ENCODE measurements around the gene TGFB1I1.
A peak's percentile ranks its signal among the peaks of the same experiment; 100 is the strongest.
"Not testable (repeated sequence)": the region's sequence is repeated elsewhere in the genome, so short reads cannot be mapped to it uniquely, and the experiment has no call there.

Gene TGFB1I1

GRCh38 chr16:31502981-31503380 is 31.0 kb downstream of the TGFB1I1 start:
- H3K9me3 Mint-ChIP-seq = no peaks in the 10 kb centered on the region
- H3K27me3 Mint-ChIP-seq = no peaks in the 10 kb centered on the region
- no peak overlapping the region for H3K4me3 Mint-ChIP-seq
- ATAC-seq = no peak
- H3K27ac Mint-ChIP-seq = no peak overlapping the region
- H3K4me1 Mint-ChIP-seq = peaks cover 22% of the 10 kb centered on the region
- peaks cover 22% of the 10 kb centered on the region for H3K36me3 Mint-ChIP-seq

DNA sequence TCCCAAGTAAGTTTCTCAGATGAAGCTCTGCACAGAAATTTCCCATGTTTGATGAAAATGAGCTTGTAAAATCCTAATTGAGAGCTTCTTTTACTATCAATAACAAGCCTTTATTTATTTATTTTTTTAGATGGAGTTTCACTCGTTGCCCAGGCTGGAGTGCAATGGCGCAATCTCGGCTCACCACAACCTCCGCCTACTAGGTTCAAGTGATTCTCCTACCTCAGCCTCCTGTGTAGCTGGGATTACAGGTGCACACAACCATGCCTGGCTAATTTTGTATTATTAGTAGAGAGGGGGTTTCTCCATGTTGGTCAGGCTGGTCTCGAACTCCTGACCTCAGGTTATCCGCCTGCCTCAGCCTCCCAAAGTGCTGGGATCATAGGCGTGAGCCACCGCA is 31.6 kb downstream of the TGFB1I1 start:
- H3K4me3 Mint-ChIP-seq, H3K9me3 Mint-ChIP-seq, H3K27ac Mint-ChIP-seq, ATAC-seq, H3K27me3 Mint-ChIP-seq: not testable (repeated sequence)
- H3K4me1 Mint-ChIP-seq = peaks cover 22% of the 10 kb centered on the region
- peaks cover 21% of the 10 kb centered on the region for H3K36me3 Mint-ChIP-seq

DNA sequence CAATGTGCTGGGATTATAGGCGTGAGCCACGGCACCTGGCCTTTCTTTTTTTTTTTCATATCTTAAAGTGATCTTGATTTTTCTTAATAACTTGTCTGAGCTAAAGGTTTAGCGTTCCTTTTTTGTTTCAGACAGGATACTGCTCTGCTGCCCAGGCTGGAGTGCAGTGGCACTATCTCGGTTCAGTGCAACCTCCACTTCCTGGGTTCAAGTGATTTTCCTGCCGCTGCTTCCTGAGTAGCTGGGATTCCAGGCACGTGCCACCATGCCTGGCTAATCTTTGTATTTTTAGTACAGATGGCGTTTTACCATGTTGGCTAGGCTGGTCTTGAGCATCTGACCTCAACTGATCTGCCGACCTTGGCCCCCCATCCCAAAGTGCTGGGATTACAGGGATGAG is 32.2 kb downstream of the TGFB1I1 start:
- Mint-ChIP-seq H3K9me3 (no peaks in the 10 kb centered on the region), H3K4me1 (peaks cover 28% of the 10 kb centered on the region), H3K27me3 (no peaks in the 10 kb centered on the region), H3K27ac (no peak overlapping the region), H3K36me3 (peaks cover 19% of the 10 kb centered on the region), H3K4me3 (no peak overlapping the region)
- ATAC-seq = no peak

DNA sequence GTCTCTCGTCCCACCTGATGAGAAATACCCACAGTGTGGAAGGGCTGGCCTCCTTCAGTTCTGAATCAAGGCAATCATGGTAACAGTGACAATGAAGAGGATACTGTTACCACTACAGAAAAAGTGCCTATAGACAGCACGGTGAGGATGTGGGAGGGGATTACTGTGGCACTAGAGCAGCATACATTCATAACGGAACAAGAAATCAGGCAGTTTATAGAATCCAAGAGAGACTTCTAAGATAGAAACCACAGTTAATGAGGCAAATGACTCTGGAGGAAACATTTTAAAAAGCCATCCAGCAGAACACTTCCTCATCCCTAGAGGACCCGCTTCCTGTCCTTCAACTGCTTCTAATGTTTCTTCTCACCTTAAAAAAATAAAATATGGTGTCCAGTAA is 33.5 kb downstream of the TGFB1I1 start:
- H3K27ac Mint-ChIP-seq = peak overlapping the region; percentile 65
- peak; percentile 71 for ATAC-seq
- no peaks in the 10 kb centered on the region for H3K27me3 Mint-ChIP-seq
- peaks cover 41% of the 10 kb centered on the region for H3K4me1 Mint-ChIP-seq
- peak overlapping the region; percentile 43 for H3K4me3 Mint-ChIP-seq
- H3K36me3 Mint-ChIP-seq = peaks cover 8% of the 10 kb centered on the region
- H3K9me3 Mint-ChIP-seq = no peaks in the 10 kb centered on the region

GRCh38 chr16:31507617-31507928 is 35.6 kb downstream of the TGFB1I1 start:
- peaks cover 44% of the 10 kb centered on the region for H3K4me1 Mint-ChIP-seq
- H3K27me3 Mint-ChIP-seq = no peaks in the 10 kb centered on the region
- H3K9me3 Mint-ChIP-seq = no peaks in the 10 kb centered on the region
- H3K27ac Mint-ChIP-seq = peak overlapping the region; percentile 97
- peak overlapping the region; percentile 87 for H3K4me3 Mint-ChIP-seq
- no peak for ATAC-seq
- H3K36me3 Mint-ChIP-seq = peaks cover 6% of the 10 kb centered on the region

DNA sequence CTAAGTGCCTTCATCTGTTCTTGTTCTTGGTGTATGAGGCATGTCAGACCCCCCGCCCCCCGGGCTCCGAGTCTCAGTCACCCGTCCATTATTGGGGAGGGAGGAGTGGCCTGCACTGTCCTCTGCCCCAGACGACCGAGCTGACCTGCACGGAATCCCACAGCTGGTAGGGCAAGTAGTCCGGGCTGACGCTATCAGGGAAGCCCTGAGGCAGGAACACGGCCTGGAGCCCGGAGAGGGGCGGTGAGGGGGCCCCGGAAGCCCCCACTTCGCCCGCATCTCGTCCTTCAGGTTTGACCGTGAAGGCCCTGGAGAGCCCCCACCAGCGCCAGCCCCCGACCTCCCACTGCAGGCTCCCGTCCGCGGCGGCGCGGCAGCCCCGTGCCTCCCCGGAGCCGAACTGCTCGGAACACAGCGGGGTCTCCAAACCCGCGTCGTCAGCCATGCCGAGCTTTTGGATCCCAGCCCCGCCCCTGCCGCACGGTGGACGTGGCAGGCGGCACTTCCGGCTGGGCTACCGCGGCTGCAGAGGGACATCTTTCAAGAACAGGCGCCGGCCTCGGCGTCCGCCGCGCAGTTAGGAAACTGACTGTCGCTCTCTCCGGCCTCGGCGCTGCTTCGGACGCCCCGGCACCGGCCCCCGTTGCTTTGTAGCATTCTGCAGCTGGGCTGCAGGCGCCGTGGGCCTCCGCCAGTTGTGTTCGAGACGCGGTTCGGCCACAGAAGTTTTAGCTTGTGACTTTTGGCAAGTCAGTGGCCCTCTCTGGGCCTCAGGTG is 36.2 kb downstream of the TGFB1I1 start, which contains the start of gene RUSF1:
Gene RUSF1 (minus strand): TSS at position 463 of the 777 bp plus-strand sequence. CDS start 18 bp downstream, at position 445.
- ATAC-seq = peak; percentile 95
- Mint-ChIP-seq H3K36me3 (peaks cover 6% of the 10 kb centered on the region), H3K9me3 (no peaks in the 10 kb centered on the region), H3K27ac (peak within 1 kb of the TSS; percentile 97), H3K27me3 (no peaks in the 10 kb centered on the region), H3K4me3 (peak within 1 kb of the TSS; percentile 87), H3K4me1 (peaks cover 44% of the 10 kb centered on the region)

- peak overlapping the region; percentile 97 for H3K27ac Mint-ChIP-seq
- no peak for ATAC-seq
- no peaks in the 10 kb centered on the region for H3K27me3 Mint-ChIP-seq
- no peaks in the 10 kb centered on the region for H3K9me3 Mint-ChIP-seq
- peaks cover 6% of the 10 kb centered on the region for H3K36me3 Mint-ChIP-seq
- H3K4me3 Mint-ChIP-seq = peak overlapping the region; percentile 87
- peaks cover 44% of the 10 kb centered on the region for H3K4me1 Mint-ChIP-seq
Observed at GRCh38 chr16:31508706-31509195, 36.8 kb downstream of the TGFB1I1 start.

DNA sequence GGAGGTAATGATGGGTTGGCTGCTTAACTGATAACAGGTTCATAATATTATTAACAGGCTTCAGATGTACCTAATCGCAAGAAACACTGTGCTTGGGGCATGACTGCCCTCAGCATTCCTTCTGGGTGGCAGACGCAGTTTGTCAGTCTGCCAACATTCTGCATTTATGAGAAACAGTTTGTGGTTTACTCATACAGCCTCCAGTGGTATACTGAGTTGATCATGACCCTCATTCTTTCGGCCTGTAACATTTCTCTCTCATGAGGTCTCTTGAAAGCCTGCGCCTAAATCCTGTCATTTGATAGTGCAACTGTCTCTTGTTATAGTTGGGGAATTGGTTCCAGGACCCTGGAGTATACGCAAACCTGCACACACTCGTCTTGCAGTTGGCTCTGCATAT is 41.2 kb downstream of the TGFB1I1 start:
- ATAC-seq = no peak
- Mint-ChIP-seq H3K9me3 (peaks cover 2% of the 10 kb centered on the region), H3K27me3 (no peaks in the 10 kb centered on the region), H3K27ac (no peak overlapping the region), H3K4me3 (no peak overlapping the region), H3K4me1 (peaks cover 27% of the 10 kb centered on the region), H3K36me3 (no peaks in the 10 kb centered on the region)

DNA sequence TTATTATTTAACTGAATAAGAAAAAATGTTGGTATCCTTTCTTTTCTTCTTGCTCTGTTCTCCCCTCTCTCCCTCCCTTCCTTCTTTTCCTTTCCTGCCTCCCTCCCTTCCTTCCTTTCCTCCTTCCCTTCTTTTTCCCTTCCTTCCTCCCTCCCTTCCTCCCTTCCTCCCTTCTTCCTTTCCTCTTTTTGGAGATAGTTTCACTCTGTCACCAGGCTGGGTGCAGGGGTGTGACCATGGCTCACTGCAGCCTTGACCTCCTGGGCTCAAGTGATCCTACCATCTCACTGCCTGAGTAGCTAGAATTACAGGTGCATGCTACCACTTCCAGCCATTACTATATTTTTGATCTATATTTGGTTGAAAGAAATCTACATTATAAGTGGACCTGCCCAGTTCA is 41.9 kb downstream of the TGFB1I1 start:
- no peaks in the 10 kb centered on the region for H3K27me3 Mint-ChIP-seq
- H3K27ac Mint-ChIP-seq = no peak overlapping the region
- peaks cover 24% of the 10 kb centered on the region for H3K4me1 Mint-ChIP-seq
- H3K9me3 Mint-ChIP-seq = peaks cover 2% of the 10 kb centered on the region
- no peak for ATAC-seq
- H3K36me3 Mint-ChIP-seq = no peaks in the 10 kb centered on the region
- H3K4me3 Mint-ChIP-seq = no peak overlapping the region

DNA sequence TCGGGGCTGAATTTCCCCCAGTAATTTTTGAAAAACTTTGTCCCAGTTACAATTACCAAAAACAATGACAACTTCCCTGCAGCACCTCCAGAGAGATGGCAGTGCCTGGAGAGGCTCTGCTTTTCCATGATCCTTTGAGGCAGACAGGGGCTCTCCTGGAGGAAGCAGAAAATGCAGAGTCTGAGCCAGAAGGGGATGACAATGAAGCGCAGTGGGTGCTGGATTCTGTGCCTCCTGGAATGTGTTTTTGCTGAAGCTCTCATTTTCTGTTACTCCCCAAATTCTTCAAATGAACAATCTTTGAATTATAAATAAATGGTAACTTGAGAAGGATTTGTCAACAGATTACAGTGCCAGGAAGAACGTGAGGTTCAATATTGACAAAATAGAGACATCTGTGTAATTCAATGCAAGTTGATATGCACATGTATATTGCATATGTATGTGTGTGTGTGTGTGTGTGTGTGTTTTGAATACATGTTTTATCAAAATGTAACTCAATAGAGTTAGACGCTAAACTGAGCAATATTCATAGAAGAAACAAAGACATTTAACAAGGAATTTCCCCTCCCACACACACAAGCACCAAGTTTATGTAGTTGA is 45.9 kb downstream of the TGFB1I1 start:
- H3K27me3 Mint-ChIP-seq = no peaks in the 10 kb centered on the region
- no peak overlapping the region for H3K27ac Mint-ChIP-seq
- H3K36me3 Mint-ChIP-seq = no peaks in the 10 kb centered on the region

DNA sequence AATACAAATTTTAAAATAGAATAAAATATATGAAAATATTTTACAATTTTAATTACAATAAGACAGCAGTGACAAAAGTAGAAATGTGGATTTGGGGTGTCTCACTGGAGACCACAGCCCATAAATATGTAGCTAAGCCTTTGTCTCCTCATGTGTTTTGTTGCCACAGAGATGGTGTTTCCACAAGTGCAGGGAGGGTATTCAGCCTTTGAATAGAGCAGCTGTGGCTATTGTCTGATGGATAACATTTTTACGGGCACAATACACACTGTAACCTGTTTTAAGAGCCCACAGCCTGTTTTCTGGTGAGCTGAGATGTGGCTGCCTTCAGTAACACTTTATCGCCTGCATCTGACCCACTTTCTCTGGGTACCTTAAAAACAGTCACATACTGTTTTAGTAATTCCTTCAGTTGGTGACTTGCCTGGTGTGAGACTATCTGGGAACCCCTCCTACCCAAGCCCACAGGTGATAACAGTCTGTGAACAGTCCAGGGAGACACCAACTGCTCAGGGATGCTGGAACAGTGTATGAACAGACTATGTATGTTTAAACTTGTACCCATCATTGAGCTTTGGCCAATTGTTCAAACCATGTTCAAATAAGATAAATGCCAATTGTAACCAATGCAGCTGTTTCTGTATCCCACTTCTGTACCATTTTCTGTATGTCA is 47.9 kb downstream of the TGFB1I1 start:
- Mint-ChIP-seq H3K4me3 (no peak overlapping the region), H3K9me3 (peaks cover 2% of the 10 kb centered on the region), H3K4me1 (no peaks in the 10 kb centered on the region), H3K27ac (no peak overlapping the region), H3K36me3 (no peaks in the 10 kb centered on the region), H3K27me3 (no peaks in the 10 kb centered on the region)
- ATAC-seq = no peak

More for the DNA sequence above, 45.9 kb downstream of the TGFB1I1 start:
- no peak for ATAC-seq
- Mint-ChIP-seq H3K9me3 (peaks cover 2% of the 10 kb centered on the region), H3K4me1 (peaks cover 5% of the 10 kb centered on the region), H3K4me3 (no peak overlapping the region)

GRCh38 chr16:31521368-31521767 is 49.4 kb downstream of the TGFB1I1 start:
- H3K27ac Mint-ChIP-seq = no peak overlapping the region
- ATAC-seq = no peak
- H3K9me3 Mint-ChIP-seq = peaks cover 2% of the 10 kb centered on the region
- H3K4me3 Mint-ChIP-seq = no peak overlapping the region
- H3K36me3 Mint-ChIP-seq = no peaks in the 10 kb centered on the region
- no peaks in the 10 kb centered on the region for H3K4me1 Mint-ChIP-seq
- no peaks in the 10 kb centered on the region for H3K27me3 Mint-ChIP-seq

GRCh38 chr16:31522071-31522470 is 50.1 kb downstream of the TGFB1I1 start:
- Mint-ChIP-seq H3K27ac (no peak overlapping the region), H3K36me3 (no peaks in the 10 kb centered on the region)

DNA sequence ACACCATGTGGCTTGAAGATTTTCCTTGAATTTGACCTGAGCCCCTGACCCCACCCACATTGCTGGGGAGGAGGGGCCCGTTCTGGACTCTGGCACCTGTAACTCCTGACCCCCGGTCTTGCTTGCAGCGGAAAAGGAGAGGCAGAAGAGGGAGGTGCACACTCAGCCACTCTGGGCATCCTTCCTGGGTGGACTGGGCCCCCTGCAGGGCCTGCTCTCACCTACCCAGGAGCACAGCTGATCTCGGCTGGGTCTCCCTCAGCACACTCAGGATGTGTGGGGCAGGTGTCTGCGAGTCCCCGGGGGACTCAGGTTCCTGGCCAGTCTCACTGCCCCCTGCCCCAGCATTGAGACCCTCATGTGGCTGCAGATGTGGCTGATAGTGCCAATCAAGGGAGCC is 51.8 kb downstream of the TGFB1I1 start:
- H3K9me3 Mint-ChIP-seq, H3K27ac Mint-ChIP-seq: not testable (repeated sequence)

More at GRCh38 chr16:31522071-31522470, 50.1 kb downstream of the TGFB1I1 start:
- H3K4me3 Mint-ChIP-seq = no peak overlapping the region
- no peak for ATAC-seq
- H3K27me3 Mint-ChIP-seq = no peaks in the 10 kb centered on the region
- H3K9me3 Mint-ChIP-seq = no peaks in the 10 kb centered on the region
- no peaks in the 10 kb centered on the region for H3K4me1 Mint-ChIP-seq

GRCh38 chr16:31525113-31525512 is 53.2 kb downstream of the TGFB1I1 start:
- no peaks in the 10 kb centered on the region for H3K36me3 Mint-ChIP-seq
- H3K4me3 Mint-ChIP-seq = no peak overlapping the region
- H3K27me3 Mint-ChIP-seq = peaks cover 19% of the 10 kb centered on the region
- no peaks in the 10 kb centered on the region for H3K9me3 Mint-ChIP-seq
- no peak for ATAC-seq
- H3K4me1 Mint-ChIP-seq = peaks cover 14% of the 10 kb centered on the region
- H3K27ac Mint-ChIP-seq = no peak overlapping the region

More for the DNA sequence above, 51.8 kb downstream of the TGFB1I1 start:
- Mint-ChIP-seq H3K27me3 (peaks cover 14% of the 10 kb centered on the region), H3K4me1 (peaks cover 13% of the 10 kb centered on the region)
- ATAC-seq, H3K36me3 Mint-ChIP-seq, H3K4me3 Mint-ChIP-seq: not testable (repeated sequence)

Measured in stimulated activated memory B cell treated with anti-CD40 and anti-IgM and Interleukin-4, amounts not matched to agents 10 μg/mL and 1 μg/mL and 100 μg/mL, for 72 hours (primary cell).